Activated CD4-positive, alpha-beta T cell treated with anti-CD3 and anti-CD28 coated beads, Interleukin-2, Interleukin-4, amounts not matched to agents 100 ng/mL and 50 ng/mL, durations not matched to agents 16 hours and 8 hours (primary cell): ENCODE data around the gene PAX6.

ENCODE experiments used
- DNase-seq: peaks from one replicate; pipeline ENCODE4 v3.0.0-alpha.2; 2020; ENCODE audit warnings: low spot score

PAX6 gene

DNA sequence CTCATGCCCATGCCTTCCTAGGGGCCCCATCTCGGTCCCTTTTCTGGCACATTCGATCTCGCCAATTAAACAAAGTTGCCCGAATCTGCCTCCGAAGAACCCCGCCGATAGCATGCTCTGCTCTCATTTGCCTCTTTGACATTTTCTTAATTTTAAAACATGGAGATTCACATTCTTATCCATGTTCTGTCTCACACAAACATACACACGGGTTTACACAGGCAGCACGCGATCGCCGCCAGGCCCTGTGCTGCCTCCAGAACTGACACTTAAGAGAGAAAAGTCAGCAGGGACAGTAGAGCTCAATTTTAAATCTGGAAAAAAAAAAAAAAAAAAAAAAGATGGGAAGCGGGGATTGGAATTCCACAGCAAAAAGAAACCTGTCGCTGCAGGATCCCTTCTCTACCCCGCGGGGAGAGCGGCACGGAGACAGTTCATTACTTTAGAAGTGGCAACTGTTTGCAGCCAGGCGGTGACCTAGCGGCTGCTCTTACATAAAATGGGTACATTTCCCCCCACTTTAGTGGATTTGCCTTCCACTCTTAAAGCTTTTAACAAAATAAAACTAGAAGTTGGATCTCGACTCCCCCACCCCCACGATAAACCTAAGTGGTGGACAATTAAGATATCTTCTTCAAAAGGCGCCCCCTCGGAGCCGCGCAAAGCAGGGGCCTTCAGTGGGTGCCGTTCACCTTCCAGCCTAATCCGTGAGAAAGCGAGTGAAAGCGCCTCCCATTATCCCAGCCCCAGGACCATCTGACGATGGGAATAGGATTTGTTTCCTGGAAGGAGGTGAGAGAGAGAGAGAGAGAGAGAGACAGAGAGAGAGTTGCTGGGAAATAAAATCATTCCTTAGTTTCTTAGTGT lies 13.7 kb downstream of the PAX6 start:
- DNase-seq: no peak

DNA sequence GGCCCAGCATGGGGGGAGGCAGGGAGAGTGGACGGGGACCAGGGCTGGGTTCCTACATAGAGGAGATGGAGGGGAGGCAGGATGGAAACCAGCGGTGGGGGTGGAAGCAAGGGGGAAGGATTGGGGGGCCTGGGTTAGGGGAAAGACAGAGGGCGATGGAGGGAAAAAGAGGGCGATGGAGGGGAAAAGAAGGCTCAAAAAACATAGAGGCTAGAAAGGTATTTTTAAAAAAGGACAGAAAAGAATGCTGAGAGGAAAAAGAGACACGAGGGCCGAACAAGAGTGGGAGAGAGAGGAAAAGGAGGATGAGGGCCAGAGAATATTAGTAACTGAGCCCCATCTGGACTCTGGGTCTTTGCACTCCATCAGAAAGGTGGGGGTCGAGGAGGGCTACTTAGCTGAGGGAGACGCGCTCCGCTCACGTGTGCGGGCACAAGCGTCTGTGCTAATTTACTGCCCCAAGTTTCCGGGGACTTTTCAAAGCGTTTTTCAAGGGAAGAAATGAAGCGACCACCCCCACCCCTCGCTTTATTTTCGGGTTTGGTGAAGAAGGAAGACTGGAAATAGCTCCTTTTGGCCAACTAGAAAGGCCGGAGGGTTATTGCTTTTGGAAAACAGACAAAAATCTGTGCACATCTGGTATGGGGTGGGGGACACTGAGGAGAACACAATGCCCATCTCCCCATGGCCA lies 14.5 kb downstream of the PAX6 start:
- DNase-seq: no peak

DNA sequence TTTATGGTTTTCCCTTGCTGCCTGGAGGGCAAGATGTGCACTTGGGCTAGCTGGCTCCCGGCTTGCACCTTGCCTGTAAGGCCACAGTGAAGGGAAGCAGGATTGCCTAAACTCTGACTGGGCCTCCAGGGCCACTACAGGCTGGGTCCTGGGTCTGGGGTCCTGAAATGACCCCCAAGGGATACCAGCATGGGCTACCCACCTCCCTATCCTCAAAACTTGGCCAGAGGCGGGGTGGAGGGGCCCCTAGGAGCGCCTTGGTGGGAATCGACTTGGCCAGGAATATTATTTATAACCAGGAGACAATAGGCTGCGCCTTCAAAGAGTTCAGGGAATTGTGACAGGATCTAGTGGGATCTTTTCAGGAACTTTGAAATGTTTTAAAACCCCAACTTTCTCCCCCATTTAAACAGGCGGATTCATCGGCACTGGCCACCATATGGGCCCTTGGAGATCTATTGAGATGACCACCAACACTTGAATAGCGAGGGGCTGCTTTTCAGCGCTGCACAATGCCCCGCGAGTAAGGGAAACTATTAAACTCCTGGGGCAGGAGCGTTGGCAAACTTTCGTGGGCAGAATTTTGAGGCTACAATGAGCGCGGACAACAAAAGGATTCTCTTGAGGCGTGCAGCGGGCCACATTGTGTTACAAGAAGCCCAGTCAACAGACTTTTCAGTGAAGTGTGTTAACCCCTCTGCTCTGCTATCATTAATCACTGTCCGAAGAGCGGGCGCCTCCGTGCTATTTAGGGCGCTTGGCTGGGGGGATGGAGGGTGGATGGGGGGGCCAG lies 15.2 kb downstream of the PAX6 start:
- no peak for DNase-seq

DNA sequence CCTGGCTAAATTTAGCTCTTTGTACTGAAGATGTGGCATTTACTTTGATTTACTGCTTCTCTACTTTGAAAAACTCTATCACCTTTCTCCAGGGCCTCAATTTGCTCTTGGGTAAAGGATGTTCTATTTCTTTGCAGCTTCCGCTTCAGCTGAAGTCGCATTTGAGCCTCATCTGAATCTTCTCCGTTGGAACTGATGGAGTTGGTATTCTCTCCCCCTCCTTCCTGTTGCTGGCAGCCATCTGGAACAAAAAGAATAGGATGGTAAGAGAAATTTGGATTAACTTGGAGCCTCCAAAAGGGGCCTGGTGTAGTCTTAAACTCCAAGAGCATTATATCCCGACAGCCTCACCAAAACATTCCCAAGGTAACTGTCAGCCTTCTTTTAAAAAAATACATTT lies 16.6 kb downstream of the PAX6 start:
- DNase-seq: no peak

DNA sequence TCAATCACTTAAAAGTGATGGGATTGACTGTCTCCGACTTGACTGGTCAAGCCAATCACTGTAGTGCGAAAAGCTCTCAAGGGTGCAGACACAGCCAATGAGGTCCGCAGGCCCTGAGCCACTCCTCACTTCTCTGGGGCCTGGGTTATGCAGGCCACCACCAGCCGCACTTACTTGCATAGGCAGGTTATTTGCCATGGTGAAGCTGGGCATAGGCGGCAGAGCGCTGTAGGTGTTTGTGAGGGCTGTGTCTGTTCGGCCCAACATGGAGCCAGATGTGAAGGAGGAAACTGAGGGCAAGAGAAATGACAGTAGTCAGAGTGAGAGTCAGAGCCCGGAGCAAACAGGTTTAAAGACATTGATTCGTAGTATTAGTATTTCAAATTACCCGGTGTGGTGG lies 17.9 kb downstream of the PAX6 start:
- DNase-seq: no peak

DNA sequence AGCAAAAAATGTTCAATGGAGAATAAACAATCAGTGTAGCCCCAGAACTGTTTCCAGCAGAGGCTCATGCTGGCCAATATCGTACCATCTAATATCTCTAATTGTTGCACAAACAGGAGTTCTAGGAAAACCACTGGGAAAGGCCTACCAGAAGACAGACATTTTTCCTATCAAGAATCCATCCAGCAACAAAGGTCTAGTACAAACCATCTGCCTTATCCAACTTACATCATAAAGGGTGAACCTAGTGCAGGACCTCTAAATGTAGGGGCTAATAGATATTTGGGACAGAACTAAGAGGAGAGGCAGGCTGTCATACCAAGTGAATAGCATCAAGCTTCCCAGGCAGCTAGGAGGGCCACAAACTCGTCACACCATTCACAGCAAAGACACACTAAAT lies 18.7 kb downstream of the PAX6 start:
- DNase-seq: no peak

DNA sequence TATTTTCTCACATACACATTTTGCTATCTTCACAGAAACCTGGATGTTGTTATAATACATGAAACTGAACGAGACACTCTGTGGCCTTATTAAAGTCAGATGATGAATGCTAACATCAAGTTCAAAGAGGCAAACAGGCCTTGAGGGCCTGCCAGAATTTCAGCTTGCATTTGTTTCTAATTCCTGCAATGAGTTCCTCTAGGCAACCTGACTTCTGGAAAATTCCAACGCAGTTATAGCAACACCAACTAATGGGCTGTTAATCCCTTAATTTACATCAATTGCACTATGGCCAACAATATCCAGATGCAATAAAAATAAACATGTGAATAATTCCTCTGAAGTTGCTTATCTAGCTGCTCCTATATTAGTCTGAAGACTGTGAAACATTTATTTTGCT lies 19.1 kb downstream of the PAX6 start:
- no peak for DNase-seq

DNA sequence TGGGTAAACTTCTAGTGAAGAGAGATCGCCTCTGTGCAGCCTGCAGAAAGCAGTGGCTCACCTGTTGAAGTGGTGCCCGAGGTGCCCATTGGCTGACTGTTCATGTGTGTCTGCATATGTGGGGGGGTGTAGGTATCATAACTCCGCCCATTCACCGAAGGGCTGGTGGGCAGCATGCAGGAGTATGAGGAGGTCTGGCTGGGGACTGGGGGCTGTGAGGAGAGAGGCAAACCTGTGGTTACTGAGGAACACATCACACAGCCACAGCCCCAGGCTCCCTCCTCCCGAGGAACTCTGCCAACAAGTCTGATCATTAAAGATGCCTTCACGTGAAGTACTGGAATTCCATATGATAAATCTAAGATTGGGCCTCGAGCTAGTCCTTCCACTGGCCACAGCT lies 20.5 kb downstream of the PAX6 start:
- no peak for DNase-seq

DNA sequence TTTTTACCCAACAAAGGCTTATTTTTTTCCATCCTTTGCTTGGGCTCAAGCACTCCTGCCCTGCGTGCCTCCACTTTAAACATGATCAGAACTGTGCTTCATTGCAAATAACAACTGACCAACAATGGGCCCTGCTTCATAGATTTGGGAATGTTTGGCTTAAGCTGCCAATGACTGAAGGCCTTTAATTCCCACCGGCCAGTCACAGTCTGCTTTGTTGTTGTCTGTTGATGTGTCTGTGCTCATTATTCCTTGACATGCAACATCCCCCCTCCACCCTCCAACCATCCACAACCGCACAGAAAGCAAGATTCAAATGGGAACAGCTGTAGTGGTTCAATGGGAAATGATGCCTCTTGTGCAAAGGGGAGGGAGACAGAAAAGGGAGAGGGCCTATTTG lies 23.0 kb downstream of the PAX6 start:
- DNase-seq: no peak

DNA sequence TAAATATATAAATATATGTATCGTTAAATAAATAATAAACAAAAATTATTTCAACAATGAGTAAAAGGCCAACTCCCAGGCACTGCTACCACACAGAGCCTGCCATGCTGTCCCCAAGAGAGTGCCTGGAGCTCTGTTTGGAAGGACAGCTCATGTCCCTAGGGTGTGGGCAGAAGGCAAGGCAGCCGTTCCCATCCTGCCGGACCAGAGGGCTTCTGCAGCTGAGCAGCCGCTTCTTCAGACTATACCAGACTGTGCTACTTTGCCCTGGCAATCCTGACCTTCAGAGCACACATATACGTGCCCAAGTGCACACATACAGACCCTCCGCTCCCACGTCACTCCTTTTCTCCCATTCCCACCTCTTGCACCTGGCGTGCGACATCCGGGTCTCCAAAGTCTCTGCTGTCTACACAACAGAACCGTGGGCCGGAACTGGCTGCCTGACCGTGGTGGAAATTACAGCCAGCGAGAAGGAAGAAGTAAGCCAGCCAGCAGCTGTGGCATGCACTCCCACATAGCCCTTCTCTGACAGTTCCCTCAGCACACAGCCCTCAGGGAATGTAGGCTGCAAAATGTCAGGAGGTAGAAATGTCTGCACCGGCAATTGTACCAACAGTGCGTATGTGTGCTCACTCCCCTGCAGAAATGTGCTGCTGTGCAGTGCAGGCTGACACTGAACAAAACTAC lies 24.0 kb downstream of the PAX6 start:
- DNase-seq: no peak

DNA sequence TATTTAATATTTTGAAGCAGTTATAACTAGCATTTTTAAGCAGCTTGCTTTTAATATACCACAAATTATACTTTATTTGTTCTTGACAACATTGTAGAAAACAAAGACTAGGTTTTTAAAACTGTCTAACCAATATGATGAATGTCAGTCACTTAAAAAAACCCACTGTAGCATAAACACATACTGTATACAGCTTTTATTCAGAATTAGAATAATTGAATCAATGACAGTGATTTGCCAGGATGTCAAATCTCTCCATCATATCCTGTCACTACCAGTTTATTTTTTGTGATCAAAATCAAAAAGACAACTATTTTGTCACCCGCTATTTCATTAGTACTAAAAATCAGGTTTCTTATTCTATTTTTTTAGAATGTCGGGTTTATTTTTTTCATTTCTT lies 26.5 kb downstream of the PAX6 start:
- no peak for DNase-seq

DNA sequence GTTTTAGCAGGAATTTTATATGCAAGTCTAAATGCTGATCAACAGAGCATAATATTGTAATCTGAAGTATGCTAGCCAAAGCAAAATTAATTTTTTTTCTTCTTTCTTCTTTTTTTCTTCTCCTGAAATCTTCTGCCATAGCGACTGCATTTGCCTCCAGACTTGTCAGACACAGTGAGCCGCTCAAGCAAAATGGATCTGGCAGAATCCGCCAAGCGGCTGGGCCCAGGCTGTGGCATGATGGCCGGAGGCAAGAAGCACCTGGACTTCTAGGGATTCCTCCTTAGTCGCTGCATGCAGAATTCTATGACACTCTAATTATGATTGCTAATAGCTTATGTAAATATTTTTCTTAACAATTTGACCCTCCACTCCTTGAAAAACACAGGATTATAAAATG lies 27.9 kb downstream of the PAX6 start:
- DNase-seq: no peak

DNA sequence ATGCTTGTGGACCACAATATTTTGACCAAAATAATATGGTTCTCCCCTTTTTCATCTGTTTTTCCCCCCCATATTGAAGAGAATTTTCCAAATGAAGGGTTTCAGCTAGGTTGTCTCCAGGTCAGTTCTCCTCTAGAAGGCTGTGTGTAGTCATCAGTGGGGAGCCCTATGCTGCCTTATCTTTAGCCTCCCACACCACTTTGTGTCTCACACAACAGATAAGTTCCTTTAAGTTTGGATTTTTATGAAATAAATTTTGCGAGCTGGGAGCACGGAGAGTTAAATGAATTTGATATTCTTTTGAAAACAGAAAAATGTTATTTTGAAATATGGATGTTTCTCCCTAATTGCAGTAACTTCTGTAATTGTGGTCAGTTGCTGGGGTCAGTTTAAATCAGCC lies 28.9 kb downstream of the PAX6 start:
- no peak for DNase-seq

DNA sequence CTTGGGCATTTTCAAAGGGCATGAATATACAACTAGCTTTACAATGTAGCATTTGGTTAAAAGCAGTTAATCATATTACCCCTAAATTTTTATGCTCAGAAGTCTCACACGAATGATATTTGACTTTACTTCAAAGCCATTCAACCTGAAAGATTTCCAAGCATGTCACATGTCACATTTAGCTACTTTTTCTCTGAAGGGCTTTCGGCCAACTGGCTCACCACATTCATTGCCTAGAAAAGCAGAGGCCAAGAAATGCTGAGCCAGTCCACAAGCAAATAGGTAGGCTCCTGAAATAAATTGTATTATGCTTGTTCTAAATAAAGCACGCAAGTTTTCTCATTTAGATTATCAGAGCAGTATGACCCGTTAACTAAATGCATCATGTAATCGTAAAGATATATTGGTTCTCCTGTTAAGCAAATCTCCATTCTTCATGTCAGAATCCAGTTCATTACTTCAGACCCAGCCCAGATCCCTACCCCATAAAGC lies 30.6 kb downstream of the PAX6 start:
- no peak for DNase-seq

DNA sequence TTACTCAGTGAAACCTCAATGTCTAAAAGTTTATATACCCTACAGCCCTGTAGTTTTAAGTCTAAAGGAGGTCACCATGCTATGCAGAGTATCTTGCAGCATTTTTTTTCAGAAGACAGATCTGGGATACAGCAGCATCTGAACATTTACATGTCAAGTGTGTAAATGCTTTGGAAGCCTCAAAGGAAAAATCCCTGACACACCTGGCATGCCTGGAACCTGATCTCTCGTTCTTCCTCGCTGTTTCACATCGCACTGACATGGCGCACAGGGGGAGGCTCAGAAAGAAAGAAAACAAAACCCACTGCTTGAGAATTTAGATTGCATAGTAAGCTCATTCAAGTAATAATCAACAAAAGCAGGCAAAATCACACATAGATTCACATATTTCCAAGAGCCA lies 31.0 kb downstream of the PAX6 start:
- DNase-seq: no peak

DNA sequence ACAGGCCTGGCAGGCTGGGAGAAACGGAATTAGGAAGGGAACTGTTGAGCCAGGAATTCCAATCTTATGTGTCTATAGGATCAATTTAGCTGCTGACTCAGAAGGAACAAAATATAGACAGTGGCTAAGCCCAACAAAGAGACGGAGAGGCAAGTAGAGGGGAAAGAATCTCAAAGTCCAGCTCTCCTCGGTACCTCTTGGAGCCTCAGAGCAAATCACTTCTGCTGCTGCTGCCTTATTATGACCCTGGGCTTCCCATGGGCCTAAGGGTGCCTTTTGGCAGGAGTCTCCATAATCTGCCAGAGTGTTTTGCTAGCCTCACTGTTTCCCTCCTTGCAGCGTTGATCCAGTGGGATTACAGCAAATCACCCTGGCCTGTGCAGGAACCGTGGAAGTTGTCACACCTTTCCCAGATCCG lies 31.7 kb downstream of the PAX6 start:
- DNase-seq: no peak

DNA sequence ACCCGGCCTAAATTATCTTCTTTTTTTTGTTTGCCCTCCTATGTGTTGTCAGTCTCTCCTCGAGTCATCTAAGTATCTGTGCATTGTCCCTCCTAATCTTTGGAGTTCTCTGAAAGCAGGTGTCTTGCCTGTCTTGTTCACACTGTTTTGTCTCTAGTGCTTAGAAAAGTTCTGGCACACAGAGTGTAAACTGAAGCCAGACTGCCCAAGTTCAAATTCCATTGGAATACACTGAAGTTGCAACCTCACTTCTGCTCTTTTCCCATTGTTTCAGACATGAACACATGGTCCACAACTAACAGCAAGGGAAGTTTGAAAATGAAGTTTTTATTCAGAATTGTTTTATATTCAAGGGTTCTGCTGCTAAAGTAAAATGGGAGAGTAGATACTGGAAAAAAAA lies 38.7 kb downstream of the PAX6 start:
- DNase-seq: no peak

DNA sequence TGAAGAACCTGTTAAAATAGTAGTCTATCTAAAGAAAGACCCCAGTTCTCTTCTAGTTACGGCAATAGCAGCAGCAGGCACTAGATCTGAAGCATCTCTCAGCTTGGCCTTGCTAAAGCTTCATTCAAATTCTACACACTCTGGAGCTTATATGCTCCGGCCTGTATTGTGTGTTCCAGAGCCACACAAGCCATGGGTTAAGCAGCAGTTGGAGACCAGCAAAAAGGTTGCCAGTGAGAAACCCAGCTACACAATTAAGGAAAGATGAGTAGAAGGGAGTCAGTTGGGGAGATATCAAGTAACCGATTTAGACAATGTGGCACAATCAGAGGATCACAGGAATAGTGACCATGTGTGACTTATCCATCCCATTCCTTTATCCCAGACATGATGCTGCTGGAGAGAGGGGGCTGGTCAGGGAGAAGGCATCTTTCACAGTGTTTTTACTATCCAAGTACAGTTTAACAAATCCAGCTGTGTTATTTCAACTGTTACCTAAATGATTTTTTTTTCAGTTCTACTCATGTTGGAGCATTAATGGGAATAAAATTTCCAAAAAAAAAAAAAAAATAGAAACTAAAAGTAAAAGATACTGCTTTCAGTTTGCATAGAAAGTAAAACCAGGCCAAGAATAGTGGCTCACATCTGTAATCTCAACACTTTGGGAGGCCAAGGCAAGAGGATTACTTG lies 41.0 kb downstream of the PAX6 start:
- no peak for DNase-seq

DNA sequence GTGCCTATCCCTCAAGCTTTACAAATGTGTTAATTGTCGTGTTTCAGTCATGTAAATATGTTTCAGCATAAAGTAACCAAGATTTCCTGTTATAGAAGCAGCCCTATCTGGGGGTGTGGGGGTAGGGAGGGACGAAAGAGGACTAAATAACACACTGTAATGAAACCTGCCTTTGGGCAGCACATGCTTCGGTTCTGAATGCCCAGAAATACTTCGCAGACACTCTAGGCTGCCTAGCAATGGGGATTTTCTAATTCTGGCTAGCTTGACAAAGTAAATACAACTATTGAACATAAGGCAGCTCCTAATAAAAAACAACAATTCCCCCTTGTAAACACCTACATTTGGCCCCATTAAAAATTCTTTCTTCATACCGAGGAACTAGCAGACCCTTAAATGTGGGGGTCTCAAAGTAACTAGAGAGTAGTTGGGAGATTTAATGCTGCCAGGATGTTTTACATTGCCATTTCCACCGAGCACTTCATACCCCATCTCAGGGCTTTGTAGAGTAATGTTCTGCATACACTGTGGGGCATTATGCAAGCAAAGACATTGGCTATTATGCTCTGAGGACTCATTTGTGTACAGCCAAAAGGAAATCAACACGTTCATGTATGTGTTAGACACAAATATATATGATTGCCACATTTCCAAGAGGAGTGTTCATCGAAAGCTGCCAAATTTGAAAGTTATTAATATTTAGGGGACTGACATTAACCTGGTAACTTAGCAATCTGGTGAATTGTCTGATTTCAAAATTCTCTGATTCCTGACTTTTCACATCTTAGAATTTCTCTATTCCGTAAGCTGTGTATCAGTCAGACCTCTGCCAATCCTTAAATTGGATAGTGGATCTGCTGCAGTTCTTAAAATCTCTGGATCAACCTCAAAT lies 42.1 kb downstream of the PAX6 start:
- DNase-seq: no peak

DNA sequence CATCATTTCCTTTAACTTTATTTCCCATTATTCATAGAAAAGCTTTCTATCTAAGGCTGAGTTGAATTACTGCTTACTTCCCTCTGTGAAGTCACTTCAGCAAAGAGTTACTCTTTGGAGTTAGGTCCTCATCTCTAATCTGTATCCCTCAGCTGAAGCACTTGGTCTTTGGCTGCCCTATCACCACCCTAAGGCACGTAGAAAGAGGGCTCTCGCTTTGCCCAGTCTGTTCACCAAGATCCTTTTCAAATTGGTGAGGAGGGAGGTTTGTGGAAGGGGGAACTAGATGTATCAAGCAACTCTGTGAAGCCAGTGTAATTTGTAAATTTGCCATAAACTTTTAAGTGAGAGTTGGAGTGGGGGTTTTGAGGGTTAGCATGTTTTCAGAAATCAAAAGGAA lies 43.4 kb downstream of the PAX6 start:
- no peak for DNase-seq

DNA sequence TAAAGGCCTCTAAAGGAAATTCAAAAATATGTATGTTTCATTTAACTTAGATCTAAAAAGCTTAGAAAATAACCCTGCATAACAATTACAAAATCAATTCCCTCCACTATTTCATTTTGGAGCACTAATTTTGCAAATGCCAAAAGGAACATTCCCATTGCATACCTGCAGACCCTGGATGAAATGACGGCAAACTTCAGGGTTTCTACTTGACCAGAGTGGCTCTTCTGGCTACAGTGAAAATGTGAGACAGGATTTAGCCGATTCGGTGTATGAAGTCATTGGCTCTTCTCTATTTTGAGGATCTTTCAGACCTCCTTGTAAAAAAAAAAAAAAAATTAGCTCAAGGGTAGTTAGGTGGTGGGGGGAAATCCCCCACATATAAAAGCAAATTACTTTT lies 44.1 kb downstream of the PAX6 start:
- no peak for DNase-seq
